ENCODE measurements around the gene PRRC2B. TPM values are rescaled to one million over a fixed set of nuclear protein-coding genes. Genes with fewer than 3 reads are reported as not detected.
"Not testable (repeated sequence)": the region's sequence is repeated elsewhere in the genome, so short reads cannot be mapped to it uniquely, and the experiment has no call there.

The PRRC2B gene
- total RNA-seq, 1 donor from 2014 or later, result 235 TPM

GRCh38 chr9:131391504-131391903 lies 2.4 kb upstream of the PRRC2B start:
- no peak overlapping the region for H3K4me3 Mint-ChIP-seq (ENCODE audit: unreplicated experiment)
- DNase-seq (ENCODE audit: low spot score), result no peak
- H3K4me1 Mint-ChIP-seq (ENCODE audit: low read depth), result peaks cover 22% of the 10 kb centered on the region
- H3K27me3 Mint-ChIP-seq (ENCODE audit: low read depth), result no peaks in the 10 kb centered on the region
- no peaks in the 10 kb centered on the region for H3K9me3 Mint-ChIP-seq (ENCODE audit: low read depth)
- H3K36me3 Mint-ChIP-seq (ENCODE audit: low read depth), result no peaks in the 10 kb centered on the region
- H3K27ac Mint-ChIP-seq (ENCODE audit: unreplicated experiment), result no peak overlapping the region
- no peak for TF ChIP-seq CTCF (IDR thresholded peaks at IDR 0.05)

- Mint-ChIP-seq H3K36me3 (ENCODE audit: low read depth) (no peaks in the 10 kb centered on the region), H3K27me3 (ENCODE audit: low read depth) (no peaks in the 10 kb centered on the region), H3K4me1 (ENCODE audit: low read depth) (peaks cover 52% of the 10 kb centered on the region), H3K9me3 (ENCODE audit: low read depth) (no peaks in the 10 kb centered on the region), H3K4me3 (ENCODE audit: unreplicated experiment) (peak overlapping the region; percentile 93), H3K27ac (ENCODE audit: unreplicated experiment) (peak overlapping the region; percentile 97)
- peak; percentile 5 for TF ChIP-seq CTCF (IDR thresholded peaks at IDR 0.05)
- no peak for DNase-seq (ENCODE audit: low spot score)
These were observed 724 bp downstream of the PRRC2B start for GRCh38 chr9:131394464-131395156.

DNA sequence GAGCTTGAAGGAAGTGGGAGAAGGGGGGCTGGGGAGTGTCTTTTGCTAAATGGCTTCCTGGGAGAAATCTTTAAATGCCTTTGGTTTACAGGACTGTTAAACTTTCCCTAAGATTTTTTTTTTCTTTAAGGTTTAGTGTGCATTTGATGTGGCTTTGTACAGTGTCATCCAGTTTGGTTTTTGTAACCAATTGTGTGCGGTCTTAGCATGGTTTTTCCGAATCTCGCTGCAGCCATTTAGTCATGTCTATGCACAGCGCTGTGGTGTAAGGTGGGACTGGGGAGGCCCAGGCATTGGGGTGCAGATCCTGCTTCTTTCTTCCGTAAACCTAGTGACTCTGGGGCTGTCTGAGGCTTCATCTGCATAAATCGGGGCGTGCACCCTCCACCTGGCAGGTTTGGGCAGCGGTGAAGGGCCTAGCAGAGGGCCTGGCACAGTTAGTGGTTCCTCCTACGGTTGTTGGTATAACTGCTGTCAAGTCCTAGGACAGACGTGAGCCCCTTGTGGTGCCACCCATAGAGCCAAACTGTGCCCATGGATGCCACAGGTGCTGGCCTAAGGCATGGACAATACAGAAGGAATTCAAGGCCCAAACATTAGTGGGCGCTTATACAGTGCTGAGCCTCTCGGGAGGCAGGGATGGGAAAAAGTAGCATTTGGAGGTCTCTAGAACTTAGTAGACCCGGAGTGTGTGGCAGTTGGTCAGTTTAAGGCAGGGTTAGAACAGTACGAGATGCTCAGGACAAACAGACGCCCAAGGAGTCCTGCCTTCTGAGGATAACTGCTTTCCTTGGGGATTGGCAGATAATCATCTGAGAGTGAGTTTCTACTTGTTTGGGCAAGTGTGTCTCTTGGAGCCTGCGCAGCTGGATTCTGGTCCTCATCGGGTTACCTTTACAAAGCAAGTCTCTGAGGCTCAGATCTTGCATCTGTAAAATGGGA lies 1.5 kb downstream of the PRRC2B start:
- no peak for TF ChIP-seq CTCF (IDR thresholded peaks at IDR 0.05)
- Mint-ChIP-seq H3K27me3 (ENCODE audit: low read depth) (no peaks in the 10 kb centered on the region), H3K27ac (ENCODE audit: unreplicated experiment) (peak overlapping the region; percentile 97), H3K4me3 (ENCODE audit: unreplicated experiment) (peak overlapping the region; percentile 93), H3K9me3 (ENCODE audit: low read depth) (no peaks in the 10 kb centered on the region), H3K4me1 (ENCODE audit: low read depth) (peaks cover 59% of the 10 kb centered on the region), H3K36me3 (ENCODE audit: low read depth) (no peaks in the 10 kb centered on the region)
- DNase-seq (ENCODE audit: low spot score), result no peak

DNA sequence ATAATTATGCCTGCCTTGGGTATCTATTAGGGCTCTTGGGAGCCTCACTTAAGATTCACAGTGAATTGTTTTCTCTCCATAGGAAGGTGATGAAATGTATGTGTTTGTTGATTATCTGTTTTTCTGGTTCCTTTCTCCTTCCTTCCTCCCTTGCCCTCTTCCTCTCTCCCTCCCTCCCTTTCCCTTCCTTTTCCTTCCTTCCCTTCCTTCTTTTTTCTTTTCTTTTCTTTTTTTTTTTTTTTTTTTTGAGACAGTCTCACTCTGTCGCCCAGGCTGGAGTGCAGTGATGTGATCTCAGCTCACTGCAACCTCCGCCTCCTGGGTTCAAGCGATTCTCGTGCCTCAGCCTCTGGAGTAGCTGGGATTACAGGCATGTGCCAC lies 2.2 kb downstream of the PRRC2B start:
- not testable (repeated sequence) for DNase-seq (ENCODE audit: low spot score); H3K27me3 Mint-ChIP-seq (ENCODE audit: low read depth); H3K9me3 Mint-ChIP-seq (ENCODE audit: low read depth); H3K36me3 Mint-ChIP-seq (ENCODE audit: low read depth)
- peak overlapping the region; percentile 97 for H3K27ac Mint-ChIP-seq (ENCODE audit: unreplicated experiment)
- H3K4me3 Mint-ChIP-seq (ENCODE audit: unreplicated experiment), result peak overlapping the region; percentile 93
- peaks cover 63% of the 10 kb centered on the region for H3K4me1 Mint-ChIP-seq (ENCODE audit: low read depth)

- Mint-ChIP-seq H3K9me3 (ENCODE audit: low read depth) (no peaks in the 10 kb centered on the region), H3K36me3 (ENCODE audit: low read depth) (no peaks in the 10 kb centered on the region), H3K27me3 (ENCODE audit: low read depth) (no peaks in the 10 kb centered on the region), H3K4me1 (ENCODE audit: low read depth) (peaks cover 66% of the 10 kb centered on the region), H3K27ac (ENCODE audit: unreplicated experiment) (peak overlapping the region; percentile 97), H3K4me3 (ENCODE audit: unreplicated experiment) (peak overlapping the region; percentile 93)
- TF ChIP-seq CTCF (IDR thresholded peaks at IDR 0.05), result no peak
- peak; percentile 15 for DNase-seq (ENCODE audit: low spot score)
These were observed 2.7 kb downstream of the PRRC2B start for GRCh38 chr9:131396626-131397025.
